ENCODE measurements around the gene LCE7A. TPM values are rescaled to one million over a fixed set of nuclear protein-coding genes. Genes with fewer than 3 reads are reported as not detected.

The LCE7A gene
- total and polyA plus RNA-seq, 2 of the 4 experiments (the other 2 are of a cell fraction), result not detected

- Histone ChIP-seq H3K4ac (ENCODE audit: low read depth, low read length) (no peak overlapping the region), H3K14ac (replicated peaks; ENCODE audit: low read depth, low read length) (no peak overlapping the region), H4K5ac (ENCODE audit: low read depth, low read length) (no peak overlapping the region), H2AFZ (replicated peaks; ENCODE audit: low read length, poor library complexity) (no peak overlapping the region), H3K9me3 (ENCODE audit: control insufficient read depth, insufficient read depth, low read length) (no peaks in the 10 kb centered on the region), H4K91ac (ENCODE audit: insufficient read depth, low read depth, low read length) (no peak overlapping the region), H3K79me1 (ENCODE audit: low read depth in 1 of 2, low read length in 2 of 2) (no peaks in the 10 kb centered on the region), H3K23ac (ENCODE audit: low read depth, low read length) (no peak overlapping the region), H3K27me3 (ENCODE audit: control insufficient read depth, insufficient read depth, low read length) (no peaks in the 10 kb centered on the region), H3K36me3 (ENCODE audit: control insufficient read depth, insufficient read depth, low read length) (no peaks in the 10 kb centered on the region), H3K18ac (ENCODE audit: low read depth, low read length) (no peak overlapping the region), H3K4me1 (ENCODE audit: control insufficient read depth, insufficient read depth, low read length) (no peaks in the 10 kb centered on the region), H3K4me3 (ENCODE audit: insufficient read depth, low read depth, low read length) (no peak overlapping the region), H2AK9ac (replicated peaks; ENCODE audit: low read depth, low read length, poor library complexity) (no peak overlapping the region), H3K9me1 (ENCODE audit: insufficient read depth, low read length) (no peaks in the 10 kb centered on the region), H2BK5ac (ENCODE audit: low read depth, low read length, poor library complexity, severe bottlenecking) (no peak overlapping the region), H4K8ac (ENCODE audit: low read depth in 2 of 2, low read length in 2 of 2) (no peak overlapping the region), H4K20me1 (ENCODE audit: insufficient read depth, low read length) (no peaks in the 10 kb centered on the region), H2BK120ac (ENCODE audit: low read depth, low read length) (no peak overlapping the region), H3K56ac (ENCODE audit: extremely low read depth, insufficient read depth, low read length) (no peak overlapping the region), H3K9ac (ENCODE audit: low read depth, low read length) (no peak overlapping the region), H3K4me2 (ENCODE audit: low read depth, low read length) (no peak overlapping the region), H2BK15ac (ENCODE audit: low read depth, low read length) (no peak overlapping the region), H2AK5ac (ENCODE audit: low read depth, low read length) (no peak overlapping the region), H3K27ac (ENCODE audit: insufficient read depth, low read length) (no peak overlapping the region), H2BK20ac (ENCODE audit: low read depth, low read length) (no peak overlapping the region)
- TF ChIP-seq CHD1 (IDR thresholded peaks at IDR 0.05; ENCODE audit: low read depth, low read length) (no peak), NFE2L2 (IDR thresholded peaks at IDR 0.05; ENCODE audit: low read depth, low read length) (no peak), MAFK (IDR thresholded peaks at IDR 0.05; ENCODE audit: low read depth, low read length) (peak; percentile 34; the same call in 1 of the 2 replicates), CEBPB (IDR thresholded peaks at IDR 0.05; ENCODE audit: low read depth, low read length) (no peak), RCOR1 (IDR thresholded peaks at IDR 0.05; ENCODE audit: insufficient replicate concordance, low read length) (no peak), SMC3 (IDR thresholded peaks at IDR 0.05; ENCODE audit: low read depth, low read length) (no peak), MAZ (IDR thresholded peaks at IDR 0.05; ENCODE audit: borderline replicate concordance, low read depth, low read length) (no peak), CTCF (conservative IDR thresholded peaks at IDR 0.05; ENCODE audit: low read depth, low read length) (no peak)
- no TSS peak for BruUV-seq (replicated peaks)
- intact Hi-C loops (cut with micrococcal nuclease), result no loop called here
- in situ Hi-C loops (cut with MboI; ENCODE audit: low sequenced_read_pairs), result loop anchor here (5.0 kb wide), 1 partner anchor 354 kb away; no protein-coding TSS in a partner anchor
- POLR2A ChIA-PET (ENCODE audit: unreplicated experiment), result no interaction called here
- CTCF ChIA-PET, result no interaction called here
- peak; percentile 59 for ATAC-seq (ENCODE audit: low read depth)
- dilution Hi-C loops (cut with HindIII; ENCODE audit: low sequenced_read_pairs, unreplicated experiment), result no loop called here
- DNase-seq, result peak; percentile 8
Measured at GRCh38 chr1:152873495-152873894, 13.7 kb downstream of the LCE7A start.
